Measurements from ENCODE around the gene PIAS2.
A peak's percentile ranks its signal among the peaks of the same experiment; 100 is the strongest.
"Not testable (repeated sequence)": the region's sequence is repeated elsewhere in the genome, so short reads cannot be mapped to it uniquely, and the experiment has no call there.

PIAS2 gene
- 23.8 to 31.0 (median 25.9) reads per million in 3 donors for total RNA-seq

GRCh38 chr18:46917108-46917802 lies at the start of gene PIAS2, which contains the start of gene KATNAL2:
Gene PIAS2, minus strand, starts transcription at chr18:46917507. Its CDS starts 162 bp downstream, at chr18:46917345.
Gene KATNAL2, plus strand, starts transcription at chr18:46917602. Its CDS starts 29,271 bp downstream, at chr18:46946873.
- peak; percentile 62 to 67 (median 62) for DNase-seq
- H3K9me3 ChIP-seq (ENCODE audit: control insufficient read depth, low read length) = no peaks in the 10 kb centered on the region
- peak within 1 kb of the TSS; percentile 64 for H3K4me3 ChIP-seq (ENCODE audit: insufficient read depth, low read depth, low read length, poor library complexity, severe bottlenecking)
- H3K36me3 ChIP-seq (ENCODE audit: control insufficient read depth, insufficient read depth, low read length) = no peaks in the 10 kb centered on the region
- H3K27ac ChIP-seq (ENCODE audit: insufficient read depth, low read length, poor library complexity, severe bottlenecking) = peak within 1 kb of the TSS; percentile 49
- H3K27me3 ChIP-seq (replicated peaks; ENCODE audit: control insufficient read depth, insufficient read depth, low read length, poor library complexity, severe bottlenecking) = no peaks in the 10 kb centered on the region
- no peaks in the 10 kb centered on the region for H3K4me1 ChIP-seq (ENCODE audit: control insufficient read depth, insufficient read depth, low read length, poor library complexity, severe bottlenecking)

GRCh38 chr18:46966266-46966665 lies 49.0 kb upstream of the PIAS2 start:
- H3K27ac ChIP-seq (ENCODE audit: insufficient read depth, low read length, poor library complexity, severe bottlenecking) = not testable (repeated sequence)

GRCh38 chr18:46964579-46965293 lies 47.4 kb upstream of the PIAS2 start:
- H3K36me3 ChIP-seq (ENCODE audit: control insufficient read depth, insufficient read depth, low read length); H3K27me3 ChIP-seq (replicated peaks; ENCODE audit: control insufficient read depth, insufficient read depth, low read length, poor library complexity, severe bottlenecking); H3K9me3 ChIP-seq (ENCODE audit: control insufficient read depth, low read length); H3K4me1 ChIP-seq (ENCODE audit: control insufficient read depth, insufficient read depth, low read length, poor library complexity, severe bottlenecking); H3K27ac ChIP-seq (ENCODE audit: insufficient read depth, low read length, poor library complexity, severe bottlenecking); H3K4me3 ChIP-seq (ENCODE audit: insufficient read depth, low read depth, low read length, poor library complexity, severe bottlenecking); DNase-seq: not testable (repeated sequence)

More at GRCh38 chr18:46966266-46966665, 49.0 kb upstream of the PIAS2 start:
- not testable (repeated sequence) for H3K27me3 ChIP-seq (replicated peaks; ENCODE audit: control insufficient read depth, insufficient read depth, low read length, poor library complexity, severe bottlenecking); H3K9me3 ChIP-seq (ENCODE audit: control insufficient read depth, low read length); H3K4me1 ChIP-seq (ENCODE audit: control insufficient read depth, insufficient read depth, low read length, poor library complexity, severe bottlenecking); H3K4me3 ChIP-seq (ENCODE audit: insufficient read depth, low read depth, low read length, poor library complexity, severe bottlenecking); DNase-seq; H3K36me3 ChIP-seq (ENCODE audit: control insufficient read depth, insufficient read depth, low read length)

- not testable (repeated sequence) for H3K4me1 ChIP-seq (ENCODE audit: control insufficient read depth, insufficient read depth, low read length, poor library complexity, severe bottlenecking)
These were observed 46.6 kb upstream of the PIAS2 start for GRCh38 chr18:46963656-46964578.

GRCh38 chr18:46958209-46958608 lies 40.9 kb upstream of the PIAS2 start:
- H3K36me3 ChIP-seq (ENCODE audit: control insufficient read depth, insufficient read depth, low read length) = no peaks in the 10 kb centered on the region
- H3K9me3 ChIP-seq (ENCODE audit: control insufficient read depth, low read length) = no peaks in the 10 kb centered on the region
- no peak overlapping the region for H3K27ac ChIP-seq (ENCODE audit: insufficient read depth, low read length, poor library complexity, severe bottlenecking)
- DNase-seq = no peak
- H3K27me3 ChIP-seq (replicated peaks; ENCODE audit: control insufficient read depth, insufficient read depth, low read length, poor library complexity, severe bottlenecking) = no peaks in the 10 kb centered on the region
- no peak overlapping the region for H3K4me3 ChIP-seq (ENCODE audit: insufficient read depth, low read depth, low read length, poor library complexity, severe bottlenecking)
- no peaks in the 10 kb centered on the region for H3K4me1 ChIP-seq (ENCODE audit: control insufficient read depth, insufficient read depth, low read length, poor library complexity, severe bottlenecking)

More at GRCh38 chr18:46963656-46964578, 46.6 kb upstream of the PIAS2 start:
- H3K27ac ChIP-seq (ENCODE audit: insufficient read depth, low read length, poor library complexity, severe bottlenecking); H3K27me3 ChIP-seq (replicated peaks; ENCODE audit: control insufficient read depth, insufficient read depth, low read length, poor library complexity, severe bottlenecking); DNase-seq; H3K4me3 ChIP-seq (ENCODE audit: insufficient read depth, low read depth, low read length, poor library complexity, severe bottlenecking); H3K9me3 ChIP-seq (ENCODE audit: control insufficient read depth, low read length); H3K36me3 ChIP-seq (ENCODE audit: control insufficient read depth, insufficient read depth, low read length): not testable (repeated sequence)

- Histone ChIP-seq H3K4me3 (ENCODE audit: insufficient read depth, low read depth, low read length, poor library complexity, severe bottlenecking) (no peak overlapping the region), H3K27me3 (replicated peaks; ENCODE audit: control insufficient read depth, insufficient read depth, low read length, poor library complexity, severe bottlenecking) (no peaks in the 10 kb centered on the region), H3K4me1 (ENCODE audit: control insufficient read depth, insufficient read depth, low read length, poor library complexity, severe bottlenecking) (no peaks in the 10 kb centered on the region), H3K27ac (ENCODE audit: insufficient read depth, low read length, poor library complexity, severe bottlenecking) (no peak overlapping the region), H3K9me3 (ENCODE audit: control insufficient read depth, low read length) (no peaks in the 10 kb centered on the region), H3K36me3 (ENCODE audit: control insufficient read depth, insufficient read depth, low read length) (no peaks in the 10 kb centered on the region)
- DNase-seq = no peak
These were observed 35.9 kb upstream of the PIAS2 start for GRCh38 chr18:46953195-46953594.

GRCh38 chr18:46950064-46950656 lies 32.9 kb upstream of the PIAS2 start:
- Histone ChIP-seq H3K4me3 (ENCODE audit: insufficient read depth, low read depth, low read length, poor library complexity, severe bottlenecking) (no peak overlapping the region), H3K36me3 (ENCODE audit: control insufficient read depth, insufficient read depth, low read length) (no peaks in the 10 kb centered on the region), H3K27me3 (replicated peaks; ENCODE audit: control insufficient read depth, insufficient read depth, low read length, poor library complexity, severe bottlenecking) (no peaks in the 10 kb centered on the region), H3K4me1 (ENCODE audit: control insufficient read depth, insufficient read depth, low read length, poor library complexity, severe bottlenecking) (peaks cover 8% of the 10 kb centered on the region), H3K9me3 (ENCODE audit: control insufficient read depth, low read length) (no peaks in the 10 kb centered on the region), H3K27ac (ENCODE audit: insufficient read depth, low read length, poor library complexity, severe bottlenecking) (no peak overlapping the region)
- DNase-seq = no peak

GRCh38 chr18:46946656-46947282 lies 29.5 kb upstream of the PIAS2 start:
- Histone ChIP-seq H3K4me3 (ENCODE audit: insufficient read depth, low read depth, low read length, poor library complexity, severe bottlenecking) (peak overlapping the region; percentile 72), H3K27ac (ENCODE audit: insufficient read depth, low read length, poor library complexity, severe bottlenecking) (no peak overlapping the region), H3K36me3 (ENCODE audit: control insufficient read depth, insufficient read depth, low read length) (no peaks in the 10 kb centered on the region), H3K27me3 (replicated peaks; ENCODE audit: control insufficient read depth, insufficient read depth, low read length, poor library complexity, severe bottlenecking) (no peaks in the 10 kb centered on the region), H3K4me1 (ENCODE audit: control insufficient read depth, insufficient read depth, low read length, poor library complexity, severe bottlenecking) (peaks cover 8% of the 10 kb centered on the region), H3K9me3 (ENCODE audit: control insufficient read depth, low read length) (no peaks in the 10 kb centered on the region)
- peak in 2 of 3 donors; percentile 9 to 14 for DNase-seq

GRCh38 chr18:46942646-46943045 lies 25.3 kb upstream of the PIAS2 start:
- no peak overlapping the region for H3K4me3 ChIP-seq (ENCODE audit: insufficient read depth, low read depth, low read length, poor library complexity, severe bottlenecking)

More at GRCh38 chr18:46942646-46943045, 25.3 kb upstream of the PIAS2 start:
- no peaks in the 10 kb centered on the region for H3K36me3 ChIP-seq (ENCODE audit: control insufficient read depth, insufficient read depth, low read length)
- H3K9me3 ChIP-seq (ENCODE audit: control insufficient read depth, low read length) = no peaks in the 10 kb centered on the region
- H3K4me1 ChIP-seq (ENCODE audit: control insufficient read depth, insufficient read depth, low read length, poor library complexity, severe bottlenecking) = peaks cover 8% of the 10 kb centered on the region
- H3K27ac ChIP-seq (ENCODE audit: insufficient read depth, low read length, poor library complexity, severe bottlenecking) = no peak overlapping the region
- DNase-seq = no peak
- no peaks in the 10 kb centered on the region for H3K27me3 ChIP-seq (replicated peaks; ENCODE audit: control insufficient read depth, insufficient read depth, low read length, poor library complexity, severe bottlenecking)
